K562 (cell line): Measurements from ENCODE around the gene CENPQ.

ENCODE experiments used
- CTCF ChIP-seq, 3 experiments: IDR thresholded peaks in 2 of 3; conservative IDR thresholded peaks in 1 of 3; 2 replicates each; pipeline ENCODE4 v1.5.1; 2011 to 2012; ENCODE audit warnings: low read length in 3 of 3, mild to moderate bottlenecking in 3 of 3, control low read depth in 2 of 3, improper control_type of control experiment in 1 of 3, inconsistent platforms in 1 of 3, low read depth in 1 of 3, mixed read lengths in 1 of 3, moderate library complexity in 1 of 3; ENCODE audit not compliant: insufficient read depth in 2 of 3
- IFI16 ChIP-seq: fragments of 250-450 bp; sonication (Bioruptor Pico); IDR thresholded peaks from 2 replicates; pipeline ENCODE4 v2.1.2; 2022; ENCODE audit warnings: mild to moderate bottlenecking, inconsistent platforms
- JUN ChIP-seq, 2 experiments: sonication (generic) in 1 of 2; formaldehyde crosslinking in 1 of 2; IDR thresholded peaks; 2 replicates each; pipeline versions ENCODE4 v1.6.1 to v1.8.0; 2012 to 2022; ENCODE audit warnings: borderline replicate concordance in 2 of 2, mild to moderate bottlenecking in 2 of 2, improper control_type of control experiment in 1 of 2, low read depth in 1 of 2, low read length in 1 of 2, missing genetic modification reagents in 1 of 2
- PML ChIP-seq: IDR thresholded peaks from 2 replicates; pipeline ENCODE4 v1.6.1; 2012; ENCODE audit warnings: low read length, inconsistent platforms
- RAD21 ChIP-seq, 2 experiments: fragments of 250-450 bp in 1 of 2; fragments of 450-650 bp in 1 of 2; sonication (Bioruptor Pico) in 1 of 2; formaldehyde crosslinking in 1 of 2; IDR thresholded peaks in 1 of 2; conservative IDR thresholded peaks in 1 of 2; 2 replicates each; pipeline versions ENCODE4 v1.4.0 to v1.8.0; 2020 to 2022; ENCODE audit warnings: mild to moderate bottlenecking in 2 of 2, moderate library complexity in 1 of 2
- REST ChIP-seq, 2 experiments: fragments of 450-650 bp; formaldehyde crosslinking in 1 of 2; IDR thresholded peaks; 2 replicates each; pipeline versions ENCODE4 v1.4.0 to v1.6.1; 2014 to 2020; ENCODE audit warnings: mild to moderate bottlenecking in 2 of 2, borderline replicate concordance in 1 of 2, low read depth in 1 of 2
- ZNF174 ChIP-seq: fragments of 250-450 bp; sonication (Bioruptor Pico); IDR thresholded peaks from 2 replicates; pipeline ENCODE4 v1.4.0; 2020; ENCODE audit warnings: mild to moderate bottlenecking

- TF ChIP-seq IFI16 (CRISPR knock-in tag) (no peak), ZNF174 (CRISPR knock-in tag) (no peak), CTCF (IDR thresholded peaks at IDR 0.05 in 2 of 3, conservative IDR thresholded peaks at IDR 0.05 in 1 of 3; ENCODE audit: insufficient read depth in 2 of 3, low read depth in 1 of 3, low read length in 3 of 3) (no peak), RAD21 (CRISPR knock-in tag; conservative IDR thresholded peaks at IDR 0.05 in 1 of 2, IDR thresholded peaks at IDR 0.05 in 1 of 2) (no peak), REST (IDR thresholded peaks at IDR 0.05; ENCODE audit: borderline replicate concordance) (no peak), REST (CRISPR knock-in tag; IDR thresholded peaks at IDR 0.05; ENCODE audit: low read depth) (no peak), PML (no peak), JUN (IDR thresholded peaks at IDR 0.05; ENCODE audit: borderline replicate concordance, low read depth, low read length) (no peak), JUN (CRISPR knock-in tag; IDR thresholded peaks at IDR 0.05; ENCODE audit: borderline replicate concordance) (no peak)
These were observed 72.6 kb downstream of the CENPQ start for GRCh38 chr6:49535795-49536194.
